HUES6 (cell line): ENCODE data around the gene PRODH2.
A peak's percentile ranks its signal among the peaks of the same experiment; 100 is the strongest.

Experiments
- H3K27ac ChIP-seq: 2 replicates; pipeline ENCODE4 v1.7.0; 2013; ENCODE audit warnings: low read depth, mild to moderate bottlenecking, low read length, inconsistent platforms
- H3K27me3 ChIP-seq: 2 replicates; pipeline ENCODE4 v1.6.1; 2013; ENCODE audit warnings: low read length; ENCODE audit not compliant: control insufficient read depth, insufficient read depth
- H3K36me3 ChIP-seq: 2 replicates; pipeline ENCODE4 v1.6.1; 2013; ENCODE audit warnings: low read length; ENCODE audit not compliant: control insufficient read depth, insufficient read depth
- H3K4me1 ChIP-seq: 2 replicates; pipeline ENCODE4 v1.6.1; 2013; ENCODE audit warnings: low read length; ENCODE audit not compliant: control insufficient read depth, insufficient read depth
- H3K4me3 ChIP-seq: 2 replicates; pipeline ENCODE4 v1.5.1; 2013; ENCODE audit warnings: low read depth, low read length
- H3K9ac ChIP-seq: one replicate; pipeline ENCODE4 v1.6.1; 2013; ENCODE audit warnings: mild to moderate bottlenecking, low read length
- H3K9me3 ChIP-seq: 2 replicates; pipeline ENCODE4 v1.6.1; 2013; ENCODE audit warnings: low read depth, low read length; ENCODE audit not compliant: control insufficient read depth, insufficient read depth

Gene PRODH2

GRCh38 chr19:35812220-35813042 lies at the start of gene PRODH2:
Gene PRODH2, minus strand, starts transcription at chr19:35812845. Its CDS starts 40 bp downstream, at chr19:35812805.
- H3K4me3 ChIP-seq: no peak within 1 kb of the TSS
- H3K9ac ChIP-seq: no peak within 1 kb of the TSS
- H3K4me1 ChIP-seq: peaks cover 13% of the 10 kb centered on the region; the same call in 1 of the 2 replicates
- H3K36me3 ChIP-seq: no peaks in the 10 kb centered on the region
- no peaks in the 10 kb centered on the region; the same call in 1 of the 2 replicates for H3K27me3 ChIP-seq
- H3K9me3 ChIP-seq: no peaks in the 10 kb centered on the region
- H3K27ac ChIP-seq: no peak within 1 kb of the TSS

- Histone ChIP-seq H3K27ac (no peak overlapping the region), H3K27me3 (peaks cover 93% of the 10 kb centered on the region), H3K4me1 (peaks cover 14% of the 10 kb centered on the region), H3K36me3 (no peaks in the 10 kb centered on the region), H3K9me3 (no peaks in the 10 kb centered on the region), H3K9ac (no peak overlapping the region), H3K4me3 (peak overlapping the region; percentile 77)
These were observed 49.1 kb upstream of the PRODH2 start for GRCh38 chr19:35861640-35862160.

- H3K27ac ChIP-seq: no peak overlapping the region
- peaks cover 93% of the 10 kb centered on the region for H3K27me3 ChIP-seq
- H3K4me3 ChIP-seq: peak overlapping the region; percentile 77
- H3K9ac ChIP-seq: no peak overlapping the region
- H3K36me3 ChIP-seq: no peaks in the 10 kb centered on the region
- H3K9me3 ChIP-seq: no peaks in the 10 kb centered on the region
- peaks cover 14% of the 10 kb centered on the region for H3K4me1 ChIP-seq
These were observed 48.4 kb upstream of the PRODH2 start for GRCh38 chr19:35860818-35861639.

DNA sequence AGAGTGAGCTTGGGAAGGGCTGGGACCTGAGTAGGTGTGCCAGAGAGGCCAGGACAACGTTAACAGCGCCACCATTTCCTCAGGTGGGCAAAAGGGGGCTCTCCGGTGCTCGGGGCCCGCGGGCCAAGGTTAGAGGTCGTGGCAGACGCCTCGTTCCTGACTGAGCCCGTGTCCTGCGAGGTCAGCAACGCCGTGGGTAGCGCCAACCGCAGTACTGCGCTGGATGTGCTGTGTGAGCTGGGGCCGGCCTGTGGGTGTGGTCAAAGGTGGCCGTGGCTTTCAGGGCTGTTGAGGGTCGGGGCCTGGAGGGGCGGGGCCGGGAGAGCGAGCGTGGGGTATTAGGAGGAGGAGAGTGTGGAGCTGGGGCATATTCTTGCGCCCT lies 47.8 kb upstream of the PRODH2 start:
- H3K4me1 ChIP-seq: peaks cover 20% of the 10 kb centered on the region
- H3K27me3 ChIP-seq: peaks cover 93% of the 10 kb centered on the region
- H3K27ac ChIP-seq: no peak overlapping the region

GRCh38 chr19:35859414-35859813 lies 46.8 kb upstream of the PRODH2 start:
- peaks cover 20% of the 10 kb centered on the region for H3K4me1 ChIP-seq
- H3K36me3 ChIP-seq: no peaks in the 10 kb centered on the region
- peaks cover 94% of the 10 kb centered on the region for H3K27me3 ChIP-seq
- no peak overlapping the region for H3K4me3 ChIP-seq
- H3K9ac ChIP-seq: no peak overlapping the region
- no peak overlapping the region for H3K27ac ChIP-seq
- no peaks in the 10 kb centered on the region for H3K9me3 ChIP-seq

More for the DNA sequence above, 47.8 kb upstream of the PRODH2 start:
- Histone ChIP-seq H3K9me3 (no peaks in the 10 kb centered on the region), H3K36me3 (no peaks in the 10 kb centered on the region), H3K4me3 (peak overlapping the region; percentile 77), H3K9ac (no peak overlapping the region)

GRCh38 chr19:35858311-35858710 lies 45.7 kb upstream of the PRODH2 start:
- no peak overlapping the region for H3K4me3 ChIP-seq
- H3K9me3 ChIP-seq: no peaks in the 10 kb centered on the region
- no peak overlapping the region for H3K9ac ChIP-seq
- H3K27me3 ChIP-seq: peaks cover 98% of the 10 kb centered on the region
- no peaks in the 10 kb centered on the region for H3K36me3 ChIP-seq
- no peak overlapping the region for H3K27ac ChIP-seq
- peaks cover 20% of the 10 kb centered on the region for H3K4me1 ChIP-seq

- Histone ChIP-seq H3K4me3 (peak within 1 kb of the TSS; percentile 70), H3K27me3 (peaks cover 96% of the 10 kb centered on the region), H3K27ac (no peak within 1 kb of the TSS), H3K4me1 (peaks cover 17% of the 10 kb centered on the region), H3K36me3 (no peaks in the 10 kb centered on the region), H3K9ac (no peak within 1 kb of the TSS), H3K9me3 (no peaks in the 10 kb centered on the region)
These were observed 44.0 kb upstream of the PRODH2 start, which contains the start of gene KIRREL2 for GRCh38 chr19:35856546-35857149. Gene KIRREL2, plus strand, starts transcription at chr19:35856911. Its CDS starts 209 bp downstream, at chr19:35857120.

GRCh38 chr19:35853038-35853756 lies 40.6 kb upstream of the PRODH2 start:
- no peak overlapping the region for H3K27ac ChIP-seq
- no peak overlapping the region for H3K4me3 ChIP-seq
- H3K4me1 ChIP-seq: peaks cover 14% of the 10 kb centered on the region
- no peaks in the 10 kb centered on the region for H3K9me3 ChIP-seq
- no peaks in the 10 kb centered on the region for H3K36me3 ChIP-seq
- H3K27me3 ChIP-seq: peaks cover 96% of the 10 kb centered on the region
- H3K9ac ChIP-seq: no peak overlapping the region

GRCh38 chr19:35852029-35852780 lies 39.6 kb upstream of the PRODH2 start, which contains the start of gene NPHS1:
Gene NPHS1, minus strand, starts transcription at chr19:35852504. Its CDS starts 667 bp downstream, at chr19:35851837.
- Histone ChIP-seq H3K4me3 (no peak within 1 kb of the TSS; the same call in 1 of the 2 replicates), H3K9me3 (no peaks in the 10 kb centered on the region), H3K4me1 (peaks cover 14% of the 10 kb centered on the region), H3K27me3 (peaks cover 94% of the 10 kb centered on the region), H3K9ac (no peak within 1 kb of the TSS), H3K36me3 (no peaks in the 10 kb centered on the region), H3K27ac (no peak within 1 kb of the TSS)
